ES-I3 (cell line): ENCODE measurements around the gene YWHAG.
"Not testable (repeated sequence)": the region's sequence is repeated elsewhere in the genome, so short reads cannot be mapped to it uniquely, and the experiment has no call there.

Experiments
- H3K36me3 ChIP-seq: 2 replicates; pipeline ENCODE4 v1.6.1; 2013; ENCODE audit warnings: mild to moderate bottlenecking, low read length, control low read depth, moderate library complexity; ENCODE audit not compliant: insufficient read depth
- H3K4me1 ChIP-seq: 2 replicates; pipeline ENCODE4 v1.6.1; 2013; ENCODE audit warnings: mild to moderate bottlenecking, control low read depth, low read length; ENCODE audit not compliant: insufficient read depth
- H3K9ac ChIP-seq: 2 replicates; pipeline ENCODE4 v1.6.1; 2013; ENCODE audit warnings: low read depth, mild to moderate bottlenecking, low read length, moderate library complexity
- H3K9me3 ChIP-seq: 2 replicates; pipeline ENCODE4 v1.6.1; 2013; ENCODE audit warnings: mild to moderate bottlenecking, low read length, moderate library complexity; ENCODE audit not compliant: control insufficient read depth, insufficient read depth

The YWHAG gene

GRCh38 chr7:76364198-76364584 is 5.4 kb upstream of the YWHAG start:
- H3K9me3 ChIP-seq, result no peaks in the 10 kb centered on the region
- no peak overlapping the region; the same call in 1 of the 2 replicates for H3K9ac ChIP-seq
- peaks cover 19% of the 10 kb centered on the region; the same call in 1 of the 2 replicates for H3K4me1 ChIP-seq
- no peaks in the 10 kb centered on the region for H3K36me3 ChIP-seq

GRCh38 chr7:76363754-76364153 is 5.0 kb upstream of the YWHAG start:
- not testable (repeated sequence) for H3K9me3 ChIP-seq, H3K36me3 ChIP-seq, H3K9ac ChIP-seq
- H3K4me1 ChIP-seq, result peaks cover 14% of the 10 kb centered on the region; the same call in 1 of the 2 replicates

- Histone ChIP-seq H3K36me3 (peaks cover 10% of the 10 kb centered on the region), H3K4me1 (peaks cover 20% of the 10 kb centered on the region), H3K9me3 (no peaks in the 10 kb centered on the region), H3K9ac (peak overlapping the region; percentile 98)
Measured at GRCh38 chr7:76359978-76360638, 1.3 kb upstream of the YWHAG start.

- Histone ChIP-seq H3K9me3 (no peaks in the 10 kb centered on the region), H3K9ac (peak overlapping the region; percentile 98), H3K36me3 (peaks cover 17% of the 10 kb centered on the region), H3K4me1 (peaks cover 26% of the 10 kb centered on the region)
Measured at GRCh38 chr7:76359111-76359977, 553 bp upstream of the YWHAG start.

- H3K36me3 ChIP-seq, result peaks cover 17% of the 10 kb centered on the region
- H3K4me1 ChIP-seq, result peaks cover 20% of the 10 kb centered on the region
- no peaks in the 10 kb centered on the region for H3K9me3 ChIP-seq
- peak overlapping the region; percentile 98 for H3K9ac ChIP-seq
Measured at GRCh38 chr7:76358011-76358480, 745 bp downstream of the YWHAG start.

- H3K9ac ChIP-seq, result peak overlapping the region; percentile 98
- peaks cover 20% of the 10 kb centered on the region for H3K4me1 ChIP-seq
- no peaks in the 10 kb centered on the region for H3K9me3 ChIP-seq
- peaks cover 17% of the 10 kb centered on the region for H3K36me3 ChIP-seq
Measured at GRCh38 chr7:76357475-76358010, 1.2 kb downstream of the YWHAG start.

DNA sequence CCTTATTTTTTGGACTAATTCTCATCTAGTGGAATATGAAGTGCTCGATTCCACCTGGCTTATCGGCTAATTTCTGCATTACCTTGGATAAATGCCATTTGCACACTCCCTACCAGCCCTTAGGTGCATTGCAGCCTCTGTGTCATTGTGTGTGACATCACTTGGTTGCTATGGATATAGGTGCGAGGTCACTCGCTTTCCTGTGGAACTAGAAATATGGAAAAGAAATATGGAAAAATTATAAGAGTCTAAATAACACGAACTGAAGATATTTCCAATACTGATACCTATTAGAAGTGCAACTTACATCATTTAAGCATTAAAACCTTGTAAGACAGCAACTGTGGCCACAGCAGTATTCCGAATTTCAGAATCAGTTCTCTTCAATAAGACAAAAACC is 2.0 kb downstream of the YWHAG start:
- peaks cover 20% of the 10 kb centered on the region for H3K36me3 ChIP-seq
- peak overlapping the region; percentile 98; the same call in 1 of the 2 replicates for H3K9ac ChIP-seq
- H3K4me1 ChIP-seq, result peaks cover 26% of the 10 kb centered on the region
- H3K9me3 ChIP-seq, result no peaks in the 10 kb centered on the region

DNA sequence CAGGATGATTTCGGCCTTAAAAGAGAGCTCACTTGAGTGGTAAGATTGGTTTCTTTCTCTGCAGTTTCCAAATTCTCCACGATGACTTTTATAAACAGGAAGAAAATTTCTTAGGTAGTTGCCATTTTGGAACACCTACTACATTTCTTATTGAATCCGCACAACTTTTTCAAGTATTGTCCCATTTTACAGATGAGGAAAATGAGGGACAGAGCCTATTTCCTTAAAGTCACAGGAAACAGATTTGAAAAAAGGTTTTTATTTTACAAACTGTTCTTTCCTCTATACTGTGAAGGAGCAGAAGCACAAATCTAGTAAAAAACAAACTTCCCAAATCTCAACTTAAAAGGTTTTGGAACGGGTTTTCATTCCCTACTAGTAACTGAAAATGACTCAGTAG is 2.7 kb downstream of the YWHAG start:
- H3K9ac ChIP-seq, result no peak overlapping the region
- H3K4me1 ChIP-seq, result peaks cover 27% of the 10 kb centered on the region
- peaks cover 20% of the 10 kb centered on the region for H3K36me3 ChIP-seq
- H3K9me3 ChIP-seq, result no peaks in the 10 kb centered on the region

GRCh38 chr7:76354981-76355730 is 3.6 kb downstream of the YWHAG start:
- Histone ChIP-seq H3K4me1 (peaks cover 27% of the 10 kb centered on the region), H3K36me3 (peaks cover 23% of the 10 kb centered on the region)

GRCh38 chr7:76354516-76354915 is 4.3 kb downstream of the YWHAG start:
- Histone ChIP-seq H3K9ac (no peak overlapping the region), H3K4me1 (peaks cover 22% of the 10 kb centered on the region), H3K9me3 (no peaks in the 10 kb centered on the region), H3K36me3 (peaks cover 29% of the 10 kb centered on the region)

More at GRCh38 chr7:76354981-76355730, 3.6 kb downstream of the YWHAG start:
- Histone ChIP-seq H3K9me3 (no peaks in the 10 kb centered on the region), H3K9ac (peak overlapping the region; percentile 18)

- Histone ChIP-seq H3K9ac (no peak overlapping the region), H3K4me1 (peaks cover 22% of the 10 kb centered on the region), H3K9me3 (no peaks in the 10 kb centered on the region), H3K36me3 (peaks cover 36% of the 10 kb centered on the region)
Measured at GRCh38 chr7:76353744-76354143, 5.0 kb downstream of the YWHAG start.

DNA sequence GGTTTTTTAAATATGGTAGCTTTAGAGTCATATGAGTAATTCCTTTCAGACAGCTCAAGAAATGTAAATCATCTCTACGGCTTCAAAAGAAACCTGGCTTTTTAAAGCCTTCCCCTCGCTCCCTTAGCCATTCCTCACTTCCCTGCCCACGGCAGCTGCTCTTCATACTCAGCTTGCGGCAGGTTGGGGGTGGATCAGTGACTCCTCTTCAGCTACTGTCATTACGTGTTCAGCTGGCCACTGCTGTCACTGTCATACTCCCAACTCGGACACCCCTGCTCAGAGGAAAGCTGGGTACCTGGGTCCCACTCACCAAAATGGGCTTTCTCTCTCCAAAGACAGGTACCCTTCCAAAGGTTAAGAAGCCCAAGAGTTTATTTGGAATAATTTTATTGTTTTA is 6.6 kb downstream of the YWHAG start:
- H3K9me3 ChIP-seq, result no peaks in the 10 kb centered on the region
- H3K4me1 ChIP-seq, result peaks cover 22% of the 10 kb centered on the region
- peaks cover 46% of the 10 kb centered on the region for H3K36me3 ChIP-seq
- no peak overlapping the region for H3K9ac ChIP-seq

- Histone ChIP-seq H3K9me3 (no peaks in the 10 kb centered on the region), H3K36me3 (peaks cover 46% of the 10 kb centered on the region), H3K9ac (no peak overlapping the region), H3K4me1 (peaks cover 17% of the 10 kb centered on the region)
Measured at GRCh38 chr7:76351372-76351771, 7.4 kb downstream of the YWHAG start.

DNA sequence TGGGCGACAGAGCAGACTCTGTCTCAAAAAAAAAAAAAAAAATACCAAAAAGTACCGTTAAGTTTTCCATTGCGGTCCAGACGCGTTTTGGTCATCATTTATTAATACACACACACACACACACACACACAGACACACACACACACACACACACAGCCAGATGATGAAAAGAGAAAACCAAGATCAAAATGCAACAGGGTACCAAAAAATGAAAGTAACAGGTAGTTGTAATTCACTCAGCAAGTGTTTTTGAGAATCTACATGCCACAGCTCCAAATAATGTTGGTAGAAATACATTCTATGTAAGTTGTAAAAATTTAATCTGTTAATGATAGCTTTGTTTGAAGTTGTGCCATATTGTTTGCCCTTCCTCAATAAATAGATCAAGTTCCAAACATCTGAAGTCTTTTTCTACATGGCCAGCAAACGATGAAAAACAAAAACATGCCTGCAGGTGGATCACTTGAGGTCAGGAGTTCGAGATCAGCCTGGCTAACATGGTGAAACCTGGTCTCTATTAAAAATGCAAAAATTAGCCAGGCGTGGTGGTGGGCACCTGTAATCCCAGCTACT is 9.4 kb downstream of the YWHAG start:
- Histone ChIP-seq H3K36me3 (peaks cover 45% of the 10 kb centered on the region), H3K4me1 (peaks cover 6% of the 10 kb centered on the region; the same call in 1 of the 2 replicates), H3K9ac (no peak overlapping the region), H3K9me3 (no peaks in the 10 kb centered on the region)
